ENCODE results near the gene STK16. TPM values are rescaled to one million over a fixed set of nuclear protein-coding genes. Genes with fewer than 3 reads are reported as not detected.

The STK16 gene
- total RNA-seq, 1 experiment from 2014 or later, result 21.6 TPM

- H3K9ac ChIP-seq (ENCODE audit: extremely low read depth, insufficient read length, low read length), result peak overlapping the region; percentile 46
- peak overlapping the region; percentile 83 for H3K18ac ChIP-seq (ENCODE audit: insufficient read length, low read depth, low read length)
- H3K79me2 ChIP-seq (ENCODE audit: insufficient read depth, low read length), result no peaks in the 10 kb centered on the region
- H3K4me2 ChIP-seq (ENCODE audit: insufficient read depth, insufficient read length, low read length), result peak overlapping the region; percentile 88
- no peak overlapping the region for H2BK5ac ChIP-seq (ENCODE audit: insufficient read length, low read length)
- no peak overlapping the region for H2AK5ac ChIP-seq (ENCODE audit: insufficient read length, low read length)
- Mint-ChIP-seq H3K4me1 (peaks cover 15 to 21% of the 10 kb centered on the region in 2 experiments), H3K4me3 (peak overlapping the region; percentile 81 to 84), H3K27me3 (ENCODE audit: low read depth) (peaks cover 61% of the 10 kb centered on the region), H3K9me3 (peaks cover 2 to 7% of the 10 kb centered on the region in 2 experiments; a peak in 3 of 5 replicates), H3K27ac (peak overlapping the region in 1 of 3 experiments; percentile 86; a peak in 2 of 7 replicates), H3K36me3 (ENCODE audit: insufficient read depth in 1 of 3, low read depth in 3 of 3) (peaks cover 0 to 4% (median 2%) of the 10 kb centered on the region in 3 experiments; a peak in 2 of 7 replicates)
- H3K27me3 ChIP-seq (ENCODE audit: insufficient read depth, low read length), result no peaks in the 10 kb centered on the region; the same call in 1 of the 2 replicates
- H2BK20ac ChIP-seq (ENCODE audit: low read depth, low read length, poor library complexity, severe bottlenecking), result no peak overlapping the region
- no peak overlapping the region for H3K23ac ChIP-seq (ENCODE audit: insufficient read length, low read depth, low read length)
- no peak overlapping the region for H2AFZ ChIP-seq (ENCODE audit: low read length)
- no peak overlapping the region for H2BK15ac ChIP-seq (ENCODE audit: low read depth, low read length)
- H3K23me2 ChIP-seq (ENCODE audit: insufficient read length, low read depth, low read length, poor library complexity, severe bottlenecking), result peaks cover 6% of the 10 kb centered on the region
- H3K4me1 ChIP-seq (ENCODE audit: insufficient read depth, low read length), result no peaks in the 10 kb centered on the region
- no peaks in the 10 kb centered on the region for H3K9me3 ChIP-seq (ENCODE audit: control insufficient read depth, low read depth, low read length)
- no CpG with 5 or more reads among the region's 67 CpGs for WGBS (ENCODE audit: extremely low coverage, insufficient read length, low lambda C conversion rate)
- H2BK120ac ChIP-seq (ENCODE audit: low read depth, low read length, poor library complexity, severe bottlenecking), result no peak overlapping the region
- H4K5ac ChIP-seq (ENCODE audit: insufficient read length, low read depth, low read length), result no peak overlapping the region
- peak overlapping the region; percentile 83; the same call in 1 of the 2 replicates for H3K14ac ChIP-seq (ENCODE audit: insufficient read depth, low read length)
- no peak overlapping the region for H4K91ac ChIP-seq (ENCODE audit: insufficient read length, low read depth, low read length)
- H3K4ac ChIP-seq (ENCODE audit: low read depth, low read length), result no peak overlapping the region
- TF ChIP-seq, protein P1, sequence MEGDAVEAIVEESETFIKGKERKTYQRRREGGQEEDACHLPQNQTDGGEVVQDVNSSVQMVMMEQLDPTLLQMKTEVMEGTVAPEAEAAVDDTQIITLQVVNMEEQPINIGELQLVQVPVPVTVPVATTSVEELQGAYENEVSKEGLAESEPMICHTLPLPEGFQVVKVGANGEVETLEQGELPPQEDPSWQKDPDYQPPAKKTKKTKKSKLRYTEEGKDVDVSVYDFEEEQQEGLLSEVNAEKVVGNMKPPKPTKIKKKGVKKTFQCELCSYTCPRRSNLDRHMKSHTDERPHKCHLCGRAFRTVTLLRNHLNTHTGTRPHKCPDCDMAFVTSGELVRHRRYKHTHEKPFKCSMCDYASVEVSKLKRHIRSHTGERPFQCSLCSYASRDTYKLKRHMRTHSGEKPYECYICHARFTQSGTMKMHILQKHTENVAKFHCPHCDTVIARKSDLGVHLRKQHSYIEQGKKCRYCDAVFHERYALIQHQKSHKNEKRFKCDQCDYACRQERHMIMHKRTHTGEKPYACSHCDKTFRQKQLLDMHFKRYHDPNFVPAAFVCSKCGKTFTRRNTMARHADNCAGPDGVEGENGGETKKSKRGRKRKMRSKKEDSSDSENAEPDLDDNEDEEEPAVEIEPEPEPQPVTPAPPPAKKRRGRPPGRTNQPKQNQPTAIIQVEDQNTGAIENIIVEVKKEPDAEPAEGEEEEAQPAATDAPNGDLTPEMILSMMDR (conservative IDR thresholded peaks at IDR 0.05), result peak; percentile 100
- H3T11ph ChIP-seq (ENCODE audit: low read length), result no peak overlapping the region
- no peak overlapping the region for H4K8ac ChIP-seq (replicated peaks; ENCODE audit: insufficient read length, low read depth, low read length)
- no peak overlapping the region for H3K27ac ChIP-seq (ENCODE audit: insufficient read length, low read depth, low read length)
- H2BK12ac ChIP-seq (ENCODE audit: insufficient read length, low read depth, low read length), result no peak overlapping the region
- no peaks in the 10 kb centered on the region for H3K79me1 ChIP-seq (ENCODE audit: insufficient read depth, low read depth, low read length, poor library complexity, severe bottlenecking)
- DNase-seq, result peak; percentile 95
- H3K56ac ChIP-seq (ENCODE audit: insufficient read length, low read depth, low read length), result no peak overlapping the region
- H4K20me1 ChIP-seq (ENCODE audit: control insufficient read depth, insufficient read depth, insufficient read length), result no peaks in the 10 kb centered on the region
Observed at GRCh38 chr2:219294356-219295351, 49.4 kb downstream of the STK16 start.
